Neuronal stem cell (in vitro differentiated cells): Measurements from ENCODE around the gene ZDHHC17.

Source experiments
- DNase-seq: peaks from one replicate; pipeline ENCODE4 v3.0.0-alpha.2; 2013; ENCODE audit warnings: low spot score
- H2AFZ ChIP-seq: one replicate; pipeline ENCODE4 v1.6.1; 2013; ENCODE audit warnings: mild to moderate bottlenecking, low read length, inconsistent platforms
- H2AK5ac ChIP-seq: 2 replicates; pipeline ENCODE4 v1.6.1; 2013; ENCODE audit warnings: low read depth, mild to moderate bottlenecking, inconsistent platforms, low read length, moderate library complexity, mixed read lengths
- H2BK120ac ChIP-seq: 2 replicates; pipeline ENCODE4 v1.6.1; 2013; ENCODE audit warnings: low read depth, mild to moderate bottlenecking, inconsistent platforms, low read length, moderate library complexity, mixed read lengths
- H2BK12ac ChIP-seq: one replicate; pipeline ENCODE4 v1.6.1; 2013; ENCODE audit warnings: low read length, inconsistent platforms
- H2BK15ac ChIP-seq: 2 replicates; pipeline ENCODE4 v1.6.1; 2013; ENCODE audit warnings: mild to moderate bottlenecking, low read length, inconsistent platforms, mixed read lengths
- H2BK5ac ChIP-seq: one replicate; pipeline ENCODE4 v1.6.1; 2013; ENCODE audit warnings: inconsistent platforms, mild to moderate bottlenecking, low read length, moderate library complexity
- H3K14ac ChIP-seq: one replicate; pipeline ENCODE4 v1.6.1; 2013; ENCODE audit warnings: low read length, inconsistent platforms
- H3K18ac ChIP-seq: 2 replicates; pipeline ENCODE4 v1.6.1; 2013; ENCODE audit warnings: low read length, inconsistent platforms
- H3K23ac ChIP-seq: 2 replicates; pipeline ENCODE4 v1.6.1; 2013; ENCODE audit warnings: low read depth, mild to moderate bottlenecking, mixed read lengths, low read length, inconsistent platforms; ENCODE audit not compliant: poor library complexity
- H3K27ac ChIP-seq: replicated peaks from 3 replicates; pipeline ENCODE4 v1.5.1; 2013; ENCODE audit warnings: low read length, inconsistent platforms
- H3K27me3 ChIP-seq, 3 experiments: 2 replicates each; pipeline ENCODE4 v1.6.1; 2013; ENCODE audit warnings: low read length in 3 of 3, mild to moderate bottlenecking in 2 of 3, inconsistent platforms in 1 of 3, low read depth in 1 of 3, mixed read lengths in 1 of 3, moderate library complexity in 1 of 3; ENCODE audit not compliant: control insufficient read depth in 3 of 3, insufficient read depth in 3 of 3
- H3K36me3 ChIP-seq, 2 donors: replicated peaks in 1 of 2; 2 replicates each; pipeline ENCODE4 v1.6.1; 2013; ENCODE audit warnings: low read length in 2 of 2; ENCODE audit not compliant: control insufficient read depth in 2 of 2, insufficient read depth in 2 of 2
- H3K4ac ChIP-seq: 2 replicates; pipeline ENCODE4 v1.6.1; 2013; ENCODE audit warnings: inconsistent platforms, mild to moderate bottlenecking, low read length, moderate library complexity
- H3K4me1 ChIP-seq, 2 donors: 1 replicate in 1 of 2; 2 replicates in 1 of 2; pipeline ENCODE4 v1.6.1; 2013; ENCODE audit warnings: low read length in 2 of 2, low read depth in 1 of 2; ENCODE audit not compliant: control insufficient read depth in 2 of 2, insufficient read depth in 1 of 2
- H3K4me2 ChIP-seq: one replicate; pipeline ENCODE4 v1.6.1; 2013; ENCODE audit warnings: mild to moderate bottlenecking, low read length, inconsistent platforms; ENCODE audit not compliant: insufficient read depth, poor library complexity, severe bottlenecking
- H3K4me3 ChIP-seq, 2 donors: 2 replicates each; pipeline ENCODE4 v1.5.1; 2013; ENCODE audit warnings: low read length in 2 of 2, mild to moderate bottlenecking in 2 of 2, inconsistent platforms in 1 of 2, moderate library complexity in 1 of 2
- H3K79me1 ChIP-seq: one replicate; pipeline ENCODE4 v1.6.1; 2013; ENCODE audit warnings: low read depth, mild to moderate bottlenecking, inconsistent platforms, low read length, moderate library complexity
- H3K9ac ChIP-seq: one replicate; pipeline ENCODE4 v1.6.1; 2013; ENCODE audit warnings: mild to moderate bottlenecking, low read depth, low read length, inconsistent platforms; ENCODE audit not compliant: poor library complexity
- H3K9me3 ChIP-seq, 2 donors: replicated peaks in 1 of 2; 2 replicates each; pipeline versions ENCODE3 to v1.6.1; 2013; ENCODE audit warnings: low read length in 2 of 2, mild to moderate bottlenecking in 2 of 2, inconsistent platforms in 1 of 2, low read depth in 1 of 2, mixed read lengths in 1 of 2, moderate library complexity in 1 of 2; ENCODE audit not compliant: control insufficient read depth in 2 of 2, insufficient read depth in 1 of 2
- H4K8ac ChIP-seq: one replicate; pipeline ENCODE4 v1.6.1; 2013; ENCODE audit warnings: low read depth, mild to moderate bottlenecking, inconsistent platforms, low read length, moderate library complexity
- H4K91ac ChIP-seq: one replicate; pipeline ENCODE4 v1.6.1; 2013; ENCODE audit warnings: low read length, low read depth, mild to moderate bottlenecking, inconsistent platforms; ENCODE audit not compliant: poor library complexity
- WGBS, 2 donors: extraction: QIAGEN DNeasy Blood & Tissue Kit; methylation state at CpG; one replicate each; pipeline ENCODE4 v1.1.7; 2013; ENCODE audit warnings: missing lambda C conversion rate in 2 of 2, mixed read lengths in 1 of 2; ENCODE audit not compliant: insufficient read length in 2 of 2, insufficient replicate concordance in 1 of 2; ENCODE audit errors: extremely low coverage in 2 of 2; 5-methylcytosine and 5-hydroxymethylcytosine counted together

ZDHHC17 gene

GRCh38 chr12:76864791-76865400 lies 101.0 kb downstream of the ZDHHC17 start:
- no peak overlapping the region for H3K14ac ChIP-seq
- H4K8ac ChIP-seq: no peak overlapping the region
- no peak overlapping the region for H3K4me2 ChIP-seq
- peak overlapping the region; percentile 98 for H3K27ac ChIP-seq
- H3K9ac ChIP-seq: no peak overlapping the region
- H2BK5ac ChIP-seq: no peak overlapping the region
- no peak overlapping the region for H2BK120ac ChIP-seq
- no CpG with 5 or more reads among the region's 2 CpGs for WGBS, 2 donors
- no peak overlapping the region for H2BK15ac ChIP-seq
- no peak overlapping the region for H3K23ac ChIP-seq
- H3K79me1 ChIP-seq: peaks cover 5% of the 10 kb centered on the region
- no peak overlapping the region for H3K4ac ChIP-seq
- no peak for DNase-seq
- no peak overlapping the region for H2AK5ac ChIP-seq
- no peak overlapping the region for H3K18ac ChIP-seq
- no peak overlapping the region for H2BK12ac ChIP-seq
- H3K4me1 ChIP-seq: peaks cover 25 to 45% of the 10 kb centered on the region in 2 donors
- no peaks in the 10 kb centered on the region for H3K9me3 ChIP-seq
- peaks cover 9 to 67% of the 10 kb centered on the region in 2 donors for H3K36me3 ChIP-seq
- H4K91ac ChIP-seq: no peak overlapping the region
- H3K4me3 ChIP-seq: no peak overlapping the region
- H3K27me3 ChIP-seq: no peaks in the 10 kb centered on the region
- no peak overlapping the region for H2AFZ ChIP-seq

GRCh38 chr12:76866151-76866567 lies 102.2 kb downstream of the ZDHHC17 start:
- H2AFZ ChIP-seq: no peak overlapping the region
- H3K14ac ChIP-seq: no peak overlapping the region
- no peaks in the 10 kb centered on the region for H3K27me3 ChIP-seq
- no peak overlapping the region for H3K4ac ChIP-seq
- peaks cover 9 to 59% of the 10 kb centered on the region in 2 donors for H3K36me3 ChIP-seq
- no peak overlapping the region for H4K91ac ChIP-seq
- H2BK120ac ChIP-seq: no peak overlapping the region
- peaks cover 5% of the 10 kb centered on the region for H3K79me1 ChIP-seq
- H2AK5ac ChIP-seq: no peak overlapping the region
- no CpG with 5 or more reads among the region's 8 CpGs for WGBS, 2 donors
- H3K9ac ChIP-seq: no peak overlapping the region
- H2BK12ac ChIP-seq: no peak overlapping the region
- no peak overlapping the region for H2BK5ac ChIP-seq
- peak overlapping the region in 1 of 2 donors; percentile 8 for H3K4me3 ChIP-seq
- no peaks in the 10 kb centered on the region for H3K9me3 ChIP-seq
- no peak overlapping the region for H3K23ac ChIP-seq
- H4K8ac ChIP-seq: no peak overlapping the region
- H3K18ac ChIP-seq: no peak overlapping the region
- peak; percentile 77 for DNase-seq
- no peak overlapping the region for H2BK15ac ChIP-seq
- peak overlapping the region; percentile 98 for H3K27ac ChIP-seq
- peaks cover 22 to 46% of the 10 kb centered on the region in 2 donors for H3K4me1 ChIP-seq
- peak overlapping the region; percentile 23 for H3K4me2 ChIP-seq

- H3K27me3 ChIP-seq: no peaks in the 10 kb centered on the region
- H3K9me3 ChIP-seq: no peaks in the 10 kb centered on the region
- H3K4ac ChIP-seq: no peak overlapping the region
- no peak overlapping the region for H3K23ac ChIP-seq
- no peak overlapping the region for H2AK5ac ChIP-seq
- H2BK120ac ChIP-seq: no peak overlapping the region
- peaks cover 22 to 46% of the 10 kb centered on the region in 2 donors for H3K4me1 ChIP-seq
- H3K36me3 ChIP-seq: peaks cover 9 to 57% of the 10 kb centered on the region in 2 donors
- WGBS, 2 donors: no CpG with 5 or more reads among the region's 8 CpGs
- H3K18ac ChIP-seq: no peak overlapping the region
- H3K9ac ChIP-seq: no peak overlapping the region
- H2BK5ac ChIP-seq: no peak overlapping the region
- no peak overlapping the region for H2BK15ac ChIP-seq
- H4K8ac ChIP-seq: no peak overlapping the region
- no peak overlapping the region for H2BK12ac ChIP-seq
- peak overlapping the region; percentile 98 for H3K27ac ChIP-seq
- no peak overlapping the region for H2AFZ ChIP-seq
- no peak overlapping the region for H3K14ac ChIP-seq
- peak overlapping the region in 1 of 2 donors; percentile 8 for H3K4me3 ChIP-seq
- peak; percentile 54 for DNase-seq
- H4K91ac ChIP-seq: no peak overlapping the region
- peaks cover 5% of the 10 kb centered on the region for H3K79me1 ChIP-seq
- H3K4me2 ChIP-seq: peak overlapping the region; percentile 34
These were observed 102.8 kb downstream of the ZDHHC17 start for GRCh38 chr12:76866726-76867125.

- H2BK15ac ChIP-seq: no peak overlapping the region
- no peak overlapping the region for H2AK5ac ChIP-seq
- no peak for DNase-seq
- no peak overlapping the region for H3K4me2 ChIP-seq
- H2BK12ac ChIP-seq: no peak overlapping the region
- no peak overlapping the region for H2AFZ ChIP-seq
- H3K9me3 ChIP-seq: peaks cover 0 to 25% of the 10 kb centered on the region in 2 donors
- no peak overlapping the region for H2BK120ac ChIP-seq
- no peak overlapping the region for H3K23ac ChIP-seq
- H3K4me3 ChIP-seq: no peak overlapping the region
- peaks cover 6% of the 10 kb centered on the region for H3K79me1 ChIP-seq
- no peak overlapping the region for H3K18ac ChIP-seq
- no peak overlapping the region for H4K8ac ChIP-seq
- H3K36me3 ChIP-seq: peaks cover 2 to 55% of the 10 kb centered on the region in 2 donors
- no peak overlapping the region for H4K91ac ChIP-seq
- no peaks in the 10 kb centered on the region for H3K27me3 ChIP-seq
- no peak overlapping the region for H3K4ac ChIP-seq
- peaks cover 12 to 30% of the 10 kb centered on the region in 2 donors for H3K4me1 ChIP-seq
- no CpG with 5 or more reads among the region's 2 CpGs for WGBS, 2 donors
- no peak overlapping the region for H3K9ac ChIP-seq
- H2BK5ac ChIP-seq: no peak overlapping the region
- H3K14ac ChIP-seq: no peak overlapping the region
- no peak overlapping the region for H3K27ac ChIP-seq
These were observed 107.2 kb downstream of the ZDHHC17 start for GRCh38 chr12:76871082-76871481.
